HG03565 (cell line): ENCODE measurements around the gene USP8.

ENCODE experiments used
- ATAC-seq: cut with Tn5 transposase; IDR thresholded peaks from one replicate; pipeline ENCODE4 v1.9.1; 2021; ENCODE audit warnings: mild to moderate bottlenecking, moderate library complexity; ENCODE audit not compliant: unreplicated experiment

USP8 gene

GRCh38 chr15:50531766-50532165 lies 107.6 kb downstream of the USP8 start:
- ATAC-seq: no peak

- ATAC-seq: no peak
Measured at GRCh38 chr15:50542887-50543210, 118.6 kb downstream of the USP8 start.

GRCh38 chr15:50543556-50543955 lies 119.4 kb downstream of the USP8 start:
- no peak for ATAC-seq

- ATAC-seq: no peak
Measured at GRCh38 chr15:50544368-50544767, 120.2 kb downstream of the USP8 start.

GRCh38 chr15:50546566-50546965 lies 122.4 kb downstream of the USP8 start, which contains the start of gene USP50:
USP50 (minus strand) TSS chr15:50546666; CDS start chr15:50546525, 141 bp downstream.
- ATAC-seq: no peak

GRCh38 chr15:50549326-50549725 lies 125.1 kb downstream of the USP8 start:
- ATAC-seq: no peak

GRCh38 chr15:50552238-50552637 lies 128.0 kb downstream of the USP8 start:
- no peak for ATAC-seq

GRCh38 chr15:50556642-50557371 lies 132.6 kb downstream of the USP8 start:
- no peak for ATAC-seq

GRCh38 chr15:50558012-50558411 lies 133.8 kb downstream of the USP8 start:
- ATAC-seq: no peak

- no peak for ATAC-seq
Measured at GRCh38 chr15:50562735-50563640, 138.8 kb downstream of the USP8 start.

- no peak for ATAC-seq
Measured at GRCh38 chr15:50563756-50564155, 139.6 kb downstream of the USP8 start.
